MM.1S (cell line): Measurements from ENCODE around the gene TPM4.
A peak's percentile ranks its signal among the peaks of the same experiment; 100 is the strongest.

ENCODE experiments used
- CTCF ChIP-seq: fragments of 300-600 bp; sonication (generic); IDR thresholded peaks from 2 replicates; pipeline ENCODE4 v1.5.1; 2016; ENCODE audit warnings: antibody characterized with exemption, low read length, mixed read lengths
- EZH2 ChIP-seq: fragments of 300-600 bp; sonication (generic); optimal IDR thresholded peaks from 2 replicates; pipeline ENCODE3; 2017; ENCODE audit warnings: low read depth, mild to moderate bottlenecking, antibody characterized with exemption, low read length, mixed read lengths

- TF ChIP-seq CTCF, result peak; percentile 46
- no peak for TF ChIP-seq EZH2
Measured at GRCh38 chr19:16141043-16141442, 64.7 kb downstream of the TPM4 start.
